HG02571 (cell line): Measurements from ENCODE around the gene FAM163B.

Experiments
- ATAC-seq: cut with Tn5 transposase; IDR thresholded peaks from one replicate; pipeline ENCODE4 v1.9.1; 2021; ENCODE audit warnings: mild to moderate bottlenecking, moderate library complexity; ENCODE audit not compliant: unreplicated experiment

FAM163B gene

GRCh38 chr9:133529874-133530273 is 79.3 kb downstream of the FAM163B start:
- no peak for ATAC-seq

- ATAC-seq: no peak
Observed at GRCh38 chr9:133529457-133529856, 79.7 kb downstream of the FAM163B start.

- ATAC-seq: no peak
Observed at GRCh38 chr9:133528876-133529241, 80.3 kb downstream of the FAM163B start.

- ATAC-seq: no peak
Observed at GRCh38 chr9:133528001-133528875, 81.0 kb downstream of the FAM163B start.

- no peak for ATAC-seq
Observed at GRCh38 chr9:133527444-133527920, 81.7 kb downstream of the FAM163B start.
